A549 (cell line): ENCODE measurements around the gene TANGO2.

ENCODE experiments used
- BHLHE40 ChIP-seq: IDR thresholded peaks from 2 replicates; pipeline ENCODE4 v1.6.1; 2012; ENCODE audit warnings: low read depth, low read length, inconsistent platforms
- HDAC2 ChIP-seq: fragments of 200-600 bp; sonication (generic); IDR thresholded peaks from 2 replicates; pipeline ENCODE4 v1.6.1; 2016
- HEYL ChIP-seq: fragments of 250-450 bp; sonication (Bioruptor Pico); IDR thresholded peaks from 2 replicates; pipeline ENCODE4 v1.8.0; 2021; ENCODE audit warnings: mild to moderate bottlenecking, moderate library complexity
- MAZ ChIP-seq: fragments of 150-350 bp; IDR thresholded peaks from 2 replicates; pipeline ENCODE4 v1.6.1; 2014; ENCODE audit warnings: antibody characterized with exemption, low read depth, low read length, borderline replicate concordance
- POLR2A ChIP-seq: IDR thresholded peaks from 2 replicates; pipeline ENCODE4 v1.6.1; 2012; ENCODE audit warnings: mild to moderate bottlenecking, low read length
- TF ChIP-seq, protein P1 (sequence below): fragments of >200 bp; sonication (Bioruptor Twin); formaldehyde crosslinking; IDR thresholded peaks from 3 replicates; pipeline ENCODE4 v1.5.1; 2016

DNA sequence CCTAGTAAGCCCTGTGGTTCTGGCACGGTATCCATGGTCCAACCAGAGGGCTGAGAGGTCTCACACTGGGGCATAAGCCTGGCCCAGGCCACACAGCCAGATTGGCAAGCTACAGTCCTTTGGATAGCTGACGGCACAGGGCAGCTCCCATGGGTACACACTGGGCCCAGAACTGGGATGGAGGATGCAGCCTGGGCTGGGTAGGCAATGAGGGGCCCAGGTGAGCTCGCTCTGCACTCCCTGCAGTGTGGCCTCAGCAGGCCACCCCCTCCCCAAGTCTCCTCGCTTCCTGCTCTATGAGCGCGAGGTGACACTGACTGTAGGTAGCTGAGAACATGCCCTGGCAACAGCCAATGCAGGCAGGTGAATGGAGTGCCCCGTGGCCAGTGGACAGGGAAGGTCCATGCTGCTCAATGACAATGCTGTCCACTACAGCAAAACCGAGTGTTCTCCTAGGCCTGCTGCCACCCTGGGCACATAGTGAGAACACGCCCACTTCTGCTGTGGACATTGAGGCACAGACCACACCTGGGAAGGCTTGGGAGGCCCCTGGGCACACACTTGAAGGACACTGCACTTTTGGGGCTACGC is 8.1 kb upstream of the TANGO2 start:
- TF ChIP-seq, protein P1, sequence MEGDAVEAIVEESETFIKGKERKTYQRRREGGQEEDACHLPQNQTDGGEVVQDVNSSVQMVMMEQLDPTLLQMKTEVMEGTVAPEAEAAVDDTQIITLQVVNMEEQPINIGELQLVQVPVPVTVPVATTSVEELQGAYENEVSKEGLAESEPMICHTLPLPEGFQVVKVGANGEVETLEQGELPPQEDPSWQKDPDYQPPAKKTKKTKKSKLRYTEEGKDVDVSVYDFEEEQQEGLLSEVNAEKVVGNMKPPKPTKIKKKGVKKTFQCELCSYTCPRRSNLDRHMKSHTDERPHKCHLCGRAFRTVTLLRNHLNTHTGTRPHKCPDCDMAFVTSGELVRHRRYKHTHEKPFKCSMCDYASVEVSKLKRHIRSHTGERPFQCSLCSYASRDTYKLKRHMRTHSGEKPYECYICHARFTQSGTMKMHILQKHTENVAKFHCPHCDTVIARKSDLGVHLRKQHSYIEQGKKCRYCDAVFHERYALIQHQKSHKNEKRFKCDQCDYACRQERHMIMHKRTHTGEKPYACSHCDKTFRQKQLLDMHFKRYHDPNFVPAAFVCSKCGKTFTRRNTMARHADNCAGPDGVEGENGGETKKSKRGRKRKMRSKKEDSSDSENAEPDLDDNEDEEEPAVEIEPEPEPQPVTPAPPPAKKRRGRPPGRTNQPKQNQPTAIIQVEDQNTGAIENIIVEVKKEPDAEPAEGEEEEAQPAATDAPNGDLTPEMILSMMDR, result no peak
- TF ChIP-seq POLR2A (no peak), HEYL (CRISPR knock-in tag) (no peak), MAZ (no peak), HDAC2 (no peak), BHLHE40 (no peak)
